Neural progenitor cell (in vitro differentiated cells): Measurements from ENCODE around the gene HKDC1.

Experiments
- EZH2 ChIP-seq: fragments of 200-600 bp; sonication (generic); IDR thresholded peaks from 2 replicates; pipeline ENCODE4 v1.6.1; 2017; ENCODE audit warnings: antibody characterized with exemption, mild to moderate bottlenecking, moderate library complexity
- EZH2phosphoT487 ChIP-seq: fragments of 200-600 bp; sonication (generic); IDR thresholded peaks from 2 replicates; pipeline ENCODE4 v1.6.1; 2017; ENCODE audit warnings: antibody characterized with exemption
- TF ChIP-seq, protein P1 (sequence below): fragments of 200-600 bp; sonication (generic); IDR thresholded peaks from 2 replicates; pipeline ENCODE4 v1.5.1; 2017; ENCODE audit warnings: antibody characterized with exemption, mild to moderate bottlenecking

DNA sequence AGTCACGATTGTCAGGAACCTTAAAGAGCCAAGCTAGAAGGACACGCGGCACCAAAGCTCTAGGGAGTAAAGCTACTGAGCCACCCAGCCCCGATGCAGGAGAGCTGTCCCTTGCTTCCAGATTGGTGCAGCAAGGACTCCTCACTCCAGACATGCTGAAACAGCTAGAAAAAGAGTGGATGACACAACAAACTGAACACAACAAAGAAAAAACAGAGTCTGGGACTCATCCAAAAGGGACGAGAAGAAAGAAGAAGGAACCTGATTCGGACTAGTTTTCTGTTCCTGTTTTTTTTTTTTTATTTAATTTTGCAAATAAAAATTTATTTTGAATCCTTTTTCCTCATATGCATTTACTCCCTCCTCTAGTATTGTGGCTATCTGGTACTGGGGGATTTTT is 11.4 kb upstream of the HKDC1 start:
- TF ChIP-seq EZH2: no peak
- TF ChIP-seq, protein P1, sequence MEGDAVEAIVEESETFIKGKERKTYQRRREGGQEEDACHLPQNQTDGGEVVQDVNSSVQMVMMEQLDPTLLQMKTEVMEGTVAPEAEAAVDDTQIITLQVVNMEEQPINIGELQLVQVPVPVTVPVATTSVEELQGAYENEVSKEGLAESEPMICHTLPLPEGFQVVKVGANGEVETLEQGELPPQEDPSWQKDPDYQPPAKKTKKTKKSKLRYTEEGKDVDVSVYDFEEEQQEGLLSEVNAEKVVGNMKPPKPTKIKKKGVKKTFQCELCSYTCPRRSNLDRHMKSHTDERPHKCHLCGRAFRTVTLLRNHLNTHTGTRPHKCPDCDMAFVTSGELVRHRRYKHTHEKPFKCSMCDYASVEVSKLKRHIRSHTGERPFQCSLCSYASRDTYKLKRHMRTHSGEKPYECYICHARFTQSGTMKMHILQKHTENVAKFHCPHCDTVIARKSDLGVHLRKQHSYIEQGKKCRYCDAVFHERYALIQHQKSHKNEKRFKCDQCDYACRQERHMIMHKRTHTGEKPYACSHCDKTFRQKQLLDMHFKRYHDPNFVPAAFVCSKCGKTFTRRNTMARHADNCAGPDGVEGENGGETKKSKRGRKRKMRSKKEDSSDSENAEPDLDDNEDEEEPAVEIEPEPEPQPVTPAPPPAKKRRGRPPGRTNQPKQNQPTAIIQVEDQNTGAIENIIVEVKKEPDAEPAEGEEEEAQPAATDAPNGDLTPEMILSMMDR: no peak
- no peak for TF ChIP-seq EZH2phosphoT487
